Measurements from ENCODE around the gene LONRF3.

Gene LONRF3

DNA sequence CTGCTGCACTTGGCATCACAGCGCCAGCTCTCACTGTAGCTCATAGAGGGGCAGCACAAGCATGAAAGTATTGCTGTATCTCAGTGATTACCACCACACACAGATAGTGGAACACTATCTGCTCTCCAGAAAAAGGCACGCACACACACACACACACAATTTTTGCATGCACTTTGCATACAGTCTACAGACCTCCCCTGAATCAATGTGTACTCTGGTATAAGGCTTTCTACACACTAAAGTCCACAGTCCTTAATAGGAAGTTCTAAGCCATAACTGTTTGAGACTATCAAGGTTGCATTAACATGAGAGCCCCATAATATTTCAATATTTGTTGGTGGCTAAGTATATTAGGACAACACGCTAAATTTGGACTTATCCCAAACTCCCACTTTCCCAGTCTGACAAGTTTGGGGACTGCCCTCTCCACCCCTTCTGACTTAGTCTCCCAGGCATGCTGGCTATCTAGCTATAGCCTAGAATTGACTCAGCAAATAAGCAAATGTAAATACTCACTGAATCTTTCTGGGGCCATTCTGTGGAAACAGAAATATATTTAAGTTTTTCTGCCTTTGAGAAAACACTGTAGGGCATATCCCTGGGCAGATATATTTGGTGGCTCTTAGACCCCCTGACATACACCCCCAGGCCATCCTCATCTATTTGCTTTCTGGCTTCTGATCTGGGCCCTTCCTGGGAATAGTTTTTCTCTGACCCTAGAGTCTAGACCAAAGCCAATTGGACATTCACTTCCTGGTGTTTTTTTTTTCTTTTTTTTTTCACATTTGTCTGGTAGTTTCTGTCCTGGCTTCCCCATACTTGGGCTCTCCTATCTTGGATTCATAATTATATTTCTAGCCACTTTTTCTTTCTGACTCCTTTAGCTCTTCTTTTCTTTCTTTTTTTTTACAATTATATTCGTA lies 62.0 kb downstream of the LONRF3 start:
- no peak for DNase-seq (ENCODE audit: low read depth, low spot score)

- DNase-seq (ENCODE audit: low read depth, low spot score), result no peak
These were observed 66.0 kb downstream of the LONRF3 start for GRCh38 chrX:119040432-119040831.

DNA sequence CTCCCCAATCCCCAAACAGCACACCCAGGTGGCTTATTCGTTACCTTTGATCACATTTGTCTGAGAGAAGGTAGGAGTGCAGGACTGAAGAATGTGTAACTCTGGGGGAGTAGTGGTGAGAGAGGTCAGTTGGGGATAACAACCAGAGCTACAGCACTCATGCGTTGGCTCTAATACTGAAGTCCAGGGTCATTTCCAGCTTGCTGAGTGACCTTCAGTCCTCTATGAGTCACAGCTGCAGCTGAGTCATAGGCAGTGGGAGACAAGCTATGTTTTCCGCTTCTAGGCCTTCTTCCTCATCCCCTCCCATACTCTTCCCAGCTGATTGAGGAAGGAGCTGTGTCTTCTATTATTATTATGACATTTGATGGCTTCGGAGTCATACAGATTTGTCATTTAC lies 66.8 kb downstream of the LONRF3 start:
- DNase-seq (ENCODE audit: low read depth, low spot score), result no peak

GRCh38 chrX:119042040-119042439 lies 67.6 kb downstream of the LONRF3 start:
- DNase-seq (ENCODE audit: low read depth, low spot score), result no peak

- DNase-seq (ENCODE audit: low read depth, low spot score), result no peak
These were observed 68.6 kb downstream of the LONRF3 start for GRCh38 chrX:119042996-119043395.

DNA sequence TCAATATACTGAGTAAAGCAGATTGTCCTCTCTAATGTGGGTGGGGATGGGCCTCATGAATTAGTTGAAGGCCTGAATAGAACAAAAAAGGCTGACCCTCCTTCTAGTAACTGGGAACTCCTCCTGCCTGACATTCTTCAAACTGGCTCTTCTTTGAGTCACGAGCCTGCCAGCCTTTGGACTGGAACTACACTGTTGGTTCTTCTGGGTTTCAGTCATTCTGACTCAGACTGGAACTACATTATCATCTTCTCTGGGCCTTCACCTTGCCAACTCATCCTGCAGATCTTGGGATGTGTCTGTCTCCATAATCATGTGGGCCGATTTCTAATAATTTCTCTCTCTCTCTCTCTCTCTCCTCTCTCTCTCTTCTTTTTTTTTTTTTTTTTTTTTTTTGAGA lies 71.5 kb downstream of the LONRF3 start:
- no peak for DNase-seq (ENCODE audit: low read depth, low spot score)

- no peak for DNase-seq (ENCODE audit: low read depth, low spot score)
These were observed 81.3 kb downstream of the LONRF3 start for GRCh38 chrX:119055687-119056086.

DNA sequence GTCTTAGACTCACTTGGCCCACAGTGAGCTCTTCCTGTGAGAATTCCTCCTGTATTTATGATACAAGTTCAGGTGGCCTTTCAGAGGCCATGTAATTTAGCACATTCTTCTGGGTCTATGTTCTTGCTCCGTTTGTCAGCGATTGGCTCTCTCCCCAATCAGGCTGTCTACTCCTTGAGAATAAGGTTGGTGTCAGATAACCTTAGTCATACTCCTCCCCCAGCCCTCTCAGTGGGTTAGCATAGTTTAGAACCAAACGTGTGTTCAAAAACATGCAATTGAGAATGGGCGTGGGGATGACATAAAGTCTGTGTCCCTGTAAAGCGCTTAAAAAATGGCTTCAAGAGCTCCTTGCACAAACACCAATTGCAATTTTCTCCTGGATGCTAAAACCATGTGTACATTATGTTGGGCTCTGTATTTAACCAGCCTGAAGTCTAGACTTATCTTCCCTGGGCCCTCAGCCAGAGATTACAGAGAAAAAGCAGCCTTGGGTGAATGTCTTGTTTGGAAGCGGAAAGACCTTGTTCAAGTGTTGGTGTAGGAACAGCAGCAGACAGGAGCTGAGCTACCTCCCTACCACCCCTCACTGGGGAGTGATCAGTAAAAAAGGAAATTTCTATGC lies 88.4 kb downstream of the LONRF3 start:
- peak; percentile 0 for DNase-seq (ENCODE audit: low read depth, low spot score)

- DNase-seq (ENCODE audit: low read depth, low spot score), result no peak
These were observed 89.0 kb downstream of the LONRF3 start for GRCh38 chrX:119063428-119063827.

DNA sequence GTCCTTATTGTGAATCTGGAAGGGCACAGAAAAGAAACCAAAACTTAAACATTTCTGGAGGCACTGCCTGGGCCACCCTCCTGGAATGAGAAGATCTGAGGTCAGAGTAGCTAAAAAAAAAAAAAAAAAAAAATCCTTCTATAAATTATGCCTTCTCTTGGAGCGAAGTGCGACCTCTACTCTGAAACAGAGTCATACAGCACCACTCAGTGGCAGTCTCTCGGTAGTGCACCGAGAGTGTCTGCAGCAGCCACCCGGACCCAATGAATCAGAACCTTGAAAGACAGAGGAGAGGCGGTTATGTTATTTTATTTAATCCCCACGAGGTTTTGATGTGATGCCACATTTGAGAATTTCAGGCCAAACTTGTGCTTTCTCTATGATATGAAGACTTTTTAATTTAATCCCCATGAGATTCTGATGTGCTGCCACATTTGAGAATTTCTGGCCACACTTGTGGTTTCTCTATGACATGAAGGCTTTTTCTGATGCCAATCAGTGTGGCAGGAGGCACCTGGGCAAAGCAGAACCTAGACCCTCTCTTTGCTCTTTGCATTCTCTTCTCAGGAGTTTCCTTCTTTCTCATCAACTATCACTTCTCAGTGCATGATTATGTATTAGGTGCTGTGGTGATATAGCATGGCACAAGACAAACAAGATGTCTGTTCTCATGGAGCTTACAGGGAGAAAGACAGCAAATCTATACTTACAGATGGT lies 92.8 kb downstream of the LONRF3 start:
- no peak for DNase-seq (ENCODE audit: low read depth, low spot score)

Data from iPS DF 19.7 (cell line).